ENCODE results near the gene TMEM212. TPM values are rescaled to one million over a fixed set of nuclear protein-coding genes. Genes with fewer than 3 reads are reported as not detected.
"Not testable (repeated sequence)": the region's sequence is repeated elsewhere in the genome, so short reads cannot be mapped to it uniquely, and the experiment has no call there.

Gene TMEM212
- total RNA-seq, 1 donor from 2014 or later = 0.09 TPM

DNA sequence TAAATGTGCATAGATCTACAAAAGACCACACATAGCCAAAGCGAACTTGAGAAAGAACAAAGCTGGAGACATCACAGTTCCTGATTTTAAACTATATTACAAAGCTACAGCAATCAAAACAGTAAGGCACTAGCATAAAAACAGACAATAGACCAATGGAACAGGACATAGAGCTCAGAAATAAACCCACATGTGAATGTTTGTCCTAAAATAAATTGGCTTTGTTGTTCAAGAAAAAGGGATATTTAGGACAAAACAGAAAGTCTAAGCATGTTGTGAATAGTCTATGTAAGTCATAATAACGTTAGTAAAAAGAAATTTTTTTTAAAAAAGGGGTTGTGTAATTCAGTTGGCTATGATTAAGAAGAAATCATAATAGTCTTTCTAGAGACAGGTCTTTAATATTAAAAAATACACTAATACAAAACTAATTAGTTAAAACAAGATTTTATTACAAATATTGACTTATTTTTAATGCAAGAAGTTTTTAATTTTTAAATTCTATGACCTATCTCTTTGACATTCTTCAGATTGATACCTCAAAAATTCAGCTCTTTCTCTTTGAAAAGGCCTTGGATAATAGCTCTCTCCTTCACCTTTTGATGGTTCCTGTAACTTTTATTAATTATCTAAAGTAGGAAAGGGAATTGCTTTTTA lies 11.6 kb downstream of the TMEM212 start:
- intact Hi-C loops (cut with micrococcal nuclease) = no loop called here
- H3K36me3 Mint-ChIP-seq (ENCODE audit: low read depth) = peaks cover 2% of the 10 kb centered on the region
- H3K9me3 Mint-ChIP-seq = peaks cover 36% of the 10 kb centered on the region
- DNase-seq (ENCODE audit: low spot score) = no peak
- H3K27me3 Mint-ChIP-seq (ENCODE audit: low read depth) = peaks cover 11% of the 10 kb centered on the region
- H3K4me1 Mint-ChIP-seq (ENCODE audit: low read depth) = no peaks in the 10 kb centered on the region
- H3K27ac Mint-ChIP-seq = no peak overlapping the region
- H3K4me3 Mint-ChIP-seq (ENCODE audit: low read depth) = no peak overlapping the region

DNA sequence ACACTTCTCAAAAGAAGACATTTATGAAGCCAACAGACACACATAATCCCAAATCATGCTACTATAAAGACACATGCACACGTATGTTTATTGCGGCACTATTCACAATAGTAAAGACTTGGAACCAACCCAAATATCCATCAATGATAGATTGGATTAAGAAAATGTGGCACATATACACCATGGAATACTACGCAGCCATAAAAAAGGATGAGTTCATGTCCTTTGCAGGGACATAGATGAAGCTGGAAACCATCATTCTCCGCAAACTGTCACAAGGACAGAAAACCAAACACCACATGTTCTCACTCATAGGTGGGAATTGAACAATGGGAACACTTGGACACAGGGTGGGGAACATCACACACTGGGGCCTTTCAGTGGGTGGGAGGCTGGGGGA lies 15.6 kb downstream of the TMEM212 start:
- H3K4me1 Mint-ChIP-seq (ENCODE audit: low read depth); intact Hi-C loops (cut with micrococcal nuclease); H3K27me3 Mint-ChIP-seq (ENCODE audit: low read depth); H3K4me3 Mint-ChIP-seq (ENCODE audit: low read depth); H3K36me3 Mint-ChIP-seq (ENCODE audit: low read depth); DNase-seq (ENCODE audit: low spot score); H3K27ac Mint-ChIP-seq: not testable (repeated sequence)
- peaks cover 25% of the 10 kb centered on the region for H3K9me3 Mint-ChIP-seq

DNA sequence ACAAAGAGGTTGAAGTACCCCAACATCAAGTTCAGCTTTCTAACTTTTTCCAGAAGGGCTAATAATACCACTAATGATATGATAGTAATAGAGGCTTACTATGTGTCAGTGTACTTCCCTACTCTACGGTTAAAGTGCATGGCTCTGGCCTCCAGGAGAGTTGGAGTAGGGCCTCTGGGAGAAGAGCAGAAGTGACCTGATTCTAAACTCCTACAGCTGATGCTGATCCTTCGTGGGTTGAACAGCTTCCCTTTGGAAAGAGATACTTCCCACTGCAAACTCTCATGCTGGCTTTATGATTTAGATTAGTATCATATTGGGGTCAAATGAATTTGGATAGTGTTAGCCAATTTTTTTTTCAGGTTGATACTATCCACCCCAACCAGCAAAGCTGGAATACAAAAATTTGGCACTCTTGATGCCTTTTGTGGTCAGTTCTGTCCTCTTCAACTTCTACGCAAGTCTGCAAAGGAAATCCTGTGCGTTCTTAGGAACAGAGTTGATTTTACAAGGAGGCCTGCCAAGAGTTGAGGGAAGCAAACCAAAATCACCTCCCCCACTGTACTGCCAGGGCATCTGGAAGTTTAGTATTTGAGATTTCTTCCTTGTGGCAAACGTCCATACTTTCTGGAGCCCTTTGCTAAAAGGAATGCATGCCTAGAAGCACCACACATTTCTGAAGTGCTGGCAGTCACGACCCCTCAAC lies 17.8 kb downstream of the TMEM212 start:
- Mint-ChIP-seq H3K27ac (no peak overlapping the region), H3K36me3 (ENCODE audit: low read depth) (no peaks in the 10 kb centered on the region), H3K27me3 (ENCODE audit: low read depth) (peaks cover 14% of the 10 kb centered on the region), H3K4me3 (ENCODE audit: low read depth) (no peak overlapping the region), H3K9me3 (peaks cover 15% of the 10 kb centered on the region), H3K4me1 (ENCODE audit: low read depth) (no peaks in the 10 kb centered on the region)
- intact Hi-C loops (cut with micrococcal nuclease) = no loop called here
- no peak for DNase-seq (ENCODE audit: low spot score)

DNA sequence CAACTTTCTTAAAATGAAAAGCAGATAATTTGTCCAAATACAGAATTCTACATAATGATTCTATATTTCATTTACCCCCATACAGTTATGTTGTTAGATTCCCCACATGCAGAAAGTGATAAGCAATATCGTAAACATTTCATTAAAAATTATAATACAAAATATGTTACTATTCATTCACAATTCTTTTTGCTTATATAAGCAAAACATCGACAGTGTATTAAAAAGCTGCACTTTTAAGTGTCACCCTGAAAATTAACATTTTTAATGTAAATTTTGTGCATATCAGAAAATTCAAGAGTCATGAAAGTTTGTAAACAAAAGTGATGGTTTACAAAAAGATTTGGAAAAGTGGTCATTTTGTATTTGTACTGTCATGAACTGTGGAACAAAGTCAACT lies 19.2 kb downstream of the TMEM212 start:
- Mint-ChIP-seq H3K27ac (no peak overlapping the region), H3K9me3 (peaks cover 11% of the 10 kb centered on the region), H3K4me1 (ENCODE audit: low read depth) (no peaks in the 10 kb centered on the region), H3K27me3 (ENCODE audit: low read depth) (peaks cover 14% of the 10 kb centered on the region), H3K36me3 (ENCODE audit: low read depth) (no peaks in the 10 kb centered on the region), H3K4me3 (ENCODE audit: low read depth) (no peak overlapping the region)
- DNase-seq (ENCODE audit: low spot score) = no peak
- intact Hi-C loops (cut with micrococcal nuclease) = no loop called here

DNA sequence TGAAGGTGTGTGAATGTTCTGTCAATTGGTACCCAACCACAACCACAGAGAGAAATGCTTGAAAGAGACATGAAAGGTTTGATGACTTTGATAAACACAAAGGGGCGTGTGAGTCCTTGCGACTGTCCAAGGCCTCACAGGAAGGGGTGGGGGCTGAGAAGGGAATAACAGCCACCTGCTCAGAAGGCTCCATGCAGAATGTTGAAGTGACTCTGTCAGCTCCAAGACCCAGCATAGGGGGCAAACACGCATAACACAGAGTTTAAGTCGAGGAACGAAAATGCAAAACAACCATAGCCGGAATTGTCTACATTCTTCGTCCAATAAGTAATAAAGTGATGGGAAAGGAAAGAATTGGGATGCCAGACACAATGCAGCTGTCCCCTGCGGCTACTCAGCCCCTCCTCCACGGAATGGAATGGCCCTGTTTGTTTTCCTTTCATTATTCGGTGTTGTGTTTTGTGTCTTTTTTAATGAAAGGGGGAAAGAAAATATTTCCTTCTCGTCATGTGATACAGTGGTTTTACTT lies 19.9 kb downstream of the TMEM212 start:
- intact Hi-C loops (cut with micrococcal nuclease) = no loop called here
- Mint-ChIP-seq H3K9me3 (peaks cover 5% of the 10 kb centered on the region), H3K4me1 (ENCODE audit: low read depth) (no peaks in the 10 kb centered on the region), H3K36me3 (ENCODE audit: low read depth) (no peaks in the 10 kb centered on the region), H3K27ac (no peak overlapping the region), H3K27me3 (ENCODE audit: low read depth) (peaks cover 14% of the 10 kb centered on the region), H3K4me3 (ENCODE audit: low read depth) (no peak overlapping the region)
- no peak for DNase-seq (ENCODE audit: low spot score)

DNA sequence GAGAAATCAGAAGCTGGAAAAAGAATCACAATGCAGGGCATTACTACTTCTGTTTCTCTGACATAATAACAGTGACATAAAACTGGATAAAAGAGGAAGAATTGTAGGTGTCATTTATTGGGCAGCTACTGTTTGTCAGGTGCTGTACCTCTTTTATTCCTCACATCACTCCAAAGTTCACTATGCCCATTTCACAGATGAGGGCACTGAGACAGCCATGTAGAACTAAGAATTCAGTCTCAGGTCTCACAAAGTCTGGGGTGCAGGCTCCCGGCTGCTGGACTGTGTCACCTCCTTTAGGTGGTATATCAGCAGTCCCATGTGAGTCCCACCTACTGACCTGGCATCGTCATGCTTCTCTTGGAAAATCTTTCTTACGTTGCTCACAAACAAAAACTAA lies 20.8 kb downstream of the TMEM212 start:
- H3K4me1 Mint-ChIP-seq (ENCODE audit: low read depth) = no peaks in the 10 kb centered on the region
- no peak overlapping the region for H3K4me3 Mint-ChIP-seq (ENCODE audit: low read depth)
- H3K36me3 Mint-ChIP-seq (ENCODE audit: low read depth) = no peaks in the 10 kb centered on the region
- DNase-seq (ENCODE audit: low spot score) = no peak
- H3K27ac Mint-ChIP-seq = no peak overlapping the region
- H3K27me3 Mint-ChIP-seq (ENCODE audit: low read depth) = peaks cover 14% of the 10 kb centered on the region
- intact Hi-C loops (cut with micrococcal nuclease) = no loop called here
- H3K9me3 Mint-ChIP-seq = no peaks in the 10 kb centered on the region

DNA sequence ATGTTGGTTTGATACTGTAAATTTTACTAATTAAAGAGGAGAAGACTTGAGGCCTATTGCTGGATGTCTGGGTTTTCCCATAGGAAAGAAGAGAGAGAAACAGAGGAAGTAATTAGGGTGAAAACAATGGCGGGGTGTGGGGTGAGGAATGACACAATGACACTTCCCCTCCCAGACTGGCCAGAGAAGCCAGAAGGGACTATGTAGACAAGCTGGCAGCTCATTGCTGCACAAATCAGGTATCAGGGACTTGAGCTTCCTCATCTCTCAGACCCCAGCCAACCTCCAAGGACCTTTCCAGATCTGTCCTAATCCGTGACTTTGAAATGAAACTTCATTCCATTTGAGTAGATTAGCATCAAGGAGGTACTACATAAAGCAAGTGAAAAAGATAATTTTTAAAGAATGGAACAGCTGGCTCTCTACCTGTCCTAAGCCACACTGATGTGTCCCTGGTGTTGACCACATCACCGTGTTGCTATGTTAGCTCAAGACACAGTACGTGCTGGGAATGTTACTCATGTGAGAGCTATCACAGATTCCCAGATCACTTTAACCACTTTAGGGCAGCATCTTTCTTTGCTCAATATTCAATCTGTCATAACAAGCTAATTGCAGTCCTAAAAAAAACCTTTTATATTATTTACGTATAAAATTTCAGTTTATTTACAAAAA lies 22.2 kb downstream of the TMEM212 start:
- Mint-ChIP-seq H3K4me1 (ENCODE audit: low read depth) (no peaks in the 10 kb centered on the region), H3K36me3 (ENCODE audit: low read depth) (no peaks in the 10 kb centered on the region), H3K27me3 (ENCODE audit: low read depth) (peaks cover 10% of the 10 kb centered on the region), H3K4me3 (ENCODE audit: low read depth) (no peak overlapping the region), H3K27ac (no peak overlapping the region), H3K9me3 (no peaks in the 10 kb centered on the region)
- intact Hi-C loops (cut with micrococcal nuclease) = no loop called here
- no peak for DNase-seq (ENCODE audit: low spot score)

DNA sequence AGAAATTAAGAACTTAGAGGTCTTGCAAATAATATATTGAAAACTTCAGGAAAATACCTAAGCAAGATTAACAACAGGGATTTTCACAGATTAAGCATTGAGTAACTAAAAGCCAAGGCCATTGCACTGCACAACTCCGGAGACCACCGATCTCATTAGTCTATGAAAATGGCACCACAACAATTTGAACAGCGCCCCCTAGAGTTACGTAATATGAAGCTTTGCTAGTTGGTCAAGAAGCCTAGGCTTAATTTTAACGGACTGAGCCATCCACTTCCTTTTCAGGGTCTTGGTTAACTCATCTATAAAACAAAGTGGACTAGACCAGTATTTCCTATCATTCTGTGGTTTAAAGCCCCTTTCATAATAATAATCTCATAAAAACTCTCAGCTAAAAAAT lies 24.8 kb downstream of the TMEM212 start:
- intact Hi-C loops (cut with micrococcal nuclease) = no loop called here
- H3K36me3 Mint-ChIP-seq (ENCODE audit: low read depth) = no peaks in the 10 kb centered on the region
- H3K4me1 Mint-ChIP-seq (ENCODE audit: low read depth) = peaks cover 4% of the 10 kb centered on the region
- no peak overlapping the region for H3K4me3 Mint-ChIP-seq (ENCODE audit: low read depth)
- H3K9me3 Mint-ChIP-seq = no peaks in the 10 kb centered on the region
- H3K27me3 Mint-ChIP-seq (ENCODE audit: low read depth) = peaks cover 12% of the 10 kb centered on the region
- H3K27ac Mint-ChIP-seq = no peak overlapping the region
- DNase-seq (ENCODE audit: low spot score) = no peak

DNA sequence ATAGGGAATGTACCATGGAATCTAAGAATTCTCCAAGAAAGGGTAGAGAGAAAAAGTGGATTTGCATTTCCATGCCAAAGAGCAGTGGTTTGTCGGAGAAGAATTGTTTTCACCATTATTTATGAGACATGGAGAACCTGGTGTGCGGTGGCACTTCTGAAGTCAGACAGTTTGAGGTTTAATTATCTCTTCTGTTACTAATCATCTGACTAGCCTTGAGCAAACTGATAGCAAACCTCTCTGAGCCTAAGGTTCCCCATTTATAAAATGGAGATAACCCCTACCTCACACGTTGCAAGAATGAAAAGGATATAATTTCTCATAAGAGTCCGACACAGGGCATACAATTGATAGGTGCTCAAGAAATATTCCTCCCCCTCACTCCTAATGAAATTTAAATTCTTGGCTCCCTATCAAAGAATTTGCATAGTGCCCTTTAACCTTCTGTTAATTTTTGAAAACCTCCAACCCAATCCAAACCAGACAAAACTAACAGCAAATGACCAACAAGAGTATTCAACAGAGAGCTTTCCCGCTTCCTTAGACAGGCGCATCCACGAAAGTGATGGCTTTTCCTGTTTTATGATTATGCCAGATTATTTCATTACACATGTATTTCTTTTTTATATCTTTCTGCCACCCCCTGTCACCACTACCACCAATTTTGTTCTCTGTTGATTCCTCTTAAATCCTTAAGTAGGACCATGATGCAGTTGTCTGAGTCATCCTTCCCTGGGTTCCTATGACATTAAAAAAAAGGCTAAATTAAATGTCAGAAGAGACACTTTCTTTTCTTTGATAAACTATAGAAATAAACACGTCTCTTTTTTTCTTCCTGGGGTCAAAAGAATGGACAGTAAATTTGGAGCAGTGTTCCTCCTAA lies 28.5 kb downstream of the TMEM212 start:
- Mint-ChIP-seq H3K4me3 (ENCODE audit: low read depth) (no peak overlapping the region), H3K4me1 (ENCODE audit: low read depth) (peaks cover 19% of the 10 kb centered on the region), H3K36me3 (ENCODE audit: low read depth) (no peaks in the 10 kb centered on the region), H3K27ac (no peak overlapping the region), H3K9me3 (no peaks in the 10 kb centered on the region), H3K27me3 (ENCODE audit: low read depth) (peaks cover 7% of the 10 kb centered on the region)
- intact Hi-C loops (cut with micrococcal nuclease) = loop anchor here (10.0 kb wide), 1 partner anchor 103 kb away; no protein-coding TSS in a partner anchor
- DNase-seq (ENCODE audit: low spot score) = no peak

DNA sequence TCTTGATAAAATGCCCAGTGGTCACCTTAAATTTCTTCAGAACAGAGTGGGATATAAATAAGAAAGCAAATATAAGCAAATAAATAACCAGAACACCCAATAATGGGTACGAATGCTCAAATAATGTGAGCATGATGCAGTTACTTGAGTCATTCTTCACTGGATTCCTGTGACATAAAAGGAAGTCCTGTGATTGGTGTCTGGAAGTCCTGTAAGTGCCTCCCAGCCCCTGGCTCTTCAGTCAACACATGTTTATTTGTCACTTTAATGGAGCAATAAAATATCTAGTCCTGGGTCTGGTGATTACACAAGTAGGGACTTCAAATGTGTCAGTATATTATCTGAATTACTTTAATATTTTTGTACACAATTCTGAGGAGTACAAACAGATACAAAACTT lies 30.4 kb downstream of the TMEM212 start:
- intact Hi-C loops (cut with micrococcal nuclease) = loop anchor here (10.0 kb wide), 1 partner anchor 101 kb away; no protein-coding TSS in a partner anchor
- DNase-seq (ENCODE audit: low spot score) = no peak
- H3K27ac Mint-ChIP-seq = no peak overlapping the region
- H3K9me3 Mint-ChIP-seq = no peaks in the 10 kb centered on the region
- H3K4me3 Mint-ChIP-seq (ENCODE audit: low read depth) = no peak overlapping the region
- peaks cover 24% of the 10 kb centered on the region for H3K4me1 Mint-ChIP-seq (ENCODE audit: low read depth)
- peaks cover 16% of the 10 kb centered on the region for H3K27me3 Mint-ChIP-seq (ENCODE audit: low read depth)
- no peaks in the 10 kb centered on the region for H3K36me3 Mint-ChIP-seq (ENCODE audit: low read depth)

DNA sequence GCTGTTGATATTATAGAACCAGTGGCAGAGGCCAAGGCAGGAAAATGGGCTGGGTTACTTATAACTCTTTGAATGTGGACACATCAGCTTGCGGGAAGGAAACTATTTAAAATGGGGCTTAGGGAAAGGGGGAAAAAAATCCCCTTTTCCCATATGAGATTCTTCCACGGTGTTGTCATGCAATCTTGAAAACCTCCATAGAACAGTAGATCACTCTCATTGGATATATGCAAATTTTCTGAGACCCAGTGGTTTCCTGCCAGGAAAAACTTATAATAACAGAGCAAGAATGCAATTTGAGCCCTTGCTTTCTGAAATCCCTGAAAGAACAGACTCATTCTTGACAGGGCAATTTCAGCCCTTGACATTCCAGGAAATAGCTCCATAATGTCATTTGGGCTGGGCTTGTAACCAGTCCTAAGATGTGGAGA lies 31.1 kb downstream of the TMEM212 start:
- Mint-ChIP-seq H3K4me1 (ENCODE audit: low read depth) (peaks cover 24% of the 10 kb centered on the region), H3K4me3 (ENCODE audit: low read depth) (no peak overlapping the region), H3K27ac (no peak overlapping the region), H3K36me3 (ENCODE audit: low read depth) (no peaks in the 10 kb centered on the region), H3K27me3 (ENCODE audit: low read depth) (peaks cover 20% of the 10 kb centered on the region), H3K9me3 (no peaks in the 10 kb centered on the region)
- intact Hi-C loops (cut with micrococcal nuclease) = loop anchor here (10.0 kb wide), 1 partner anchor 101 kb away; no protein-coding TSS in a partner anchor
- DNase-seq (ENCODE audit: low spot score) = no peak

DNA sequence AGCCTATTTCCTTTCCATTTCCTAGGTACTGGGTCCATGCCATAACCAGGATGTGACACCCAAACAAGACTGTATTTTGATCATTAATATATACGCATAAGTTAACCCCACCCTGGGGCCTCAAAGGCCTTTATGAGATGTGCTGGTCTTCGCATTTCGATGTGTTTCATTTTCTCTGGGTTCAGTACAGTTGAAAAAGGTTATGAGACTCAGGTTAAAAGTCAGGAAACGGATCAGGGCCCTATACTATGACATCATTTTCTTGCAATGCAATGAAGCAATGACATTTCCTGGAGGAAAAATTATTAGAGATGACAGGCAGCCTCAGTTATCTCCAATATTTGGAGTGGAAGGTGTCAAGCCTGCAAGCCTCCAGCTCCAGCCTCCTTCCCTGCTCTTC lies 31.7 kb downstream of the TMEM212 start:
- H3K36me3 Mint-ChIP-seq (ENCODE audit: low read depth) = no peaks in the 10 kb centered on the region
- no peak overlapping the region for H3K27ac Mint-ChIP-seq
- peaks cover 24% of the 10 kb centered on the region for H3K4me1 Mint-ChIP-seq (ENCODE audit: low read depth)
- DNase-seq (ENCODE audit: low spot score) = no peak
- no peak overlapping the region for H3K4me3 Mint-ChIP-seq (ENCODE audit: low read depth)
- H3K27me3 Mint-ChIP-seq (ENCODE audit: low read depth) = peaks cover 23% of the 10 kb centered on the region
- intact Hi-C loops (cut with micrococcal nuclease) = loop anchor here (5.0 to 10.0 kb wide), 2 partner anchors 63 to 100 kb away; partner anchors contain the start of gene PLD1
- H3K9me3 Mint-ChIP-seq = no peaks in the 10 kb centered on the region

Measured in activated T-helper 2 cell treated with anti-CD3 and anti-CD28 coated beads, Interferon-gamma antibody, Interleukin-2, Interleukin-4, amounts not matched to agents 10 μg/mL and 5 μg/mL and 100 μg/mL, durations not matched to agents 14 hours and 24 hours and 36 hours (primary cell).